ENCODE results near the gene BCR.
"Not testable (repeated sequence)": the region's sequence is repeated elsewhere in the genome, so short reads cannot be mapped to it uniquely, and the experiment has no call there.

Gene BCR

DNA sequence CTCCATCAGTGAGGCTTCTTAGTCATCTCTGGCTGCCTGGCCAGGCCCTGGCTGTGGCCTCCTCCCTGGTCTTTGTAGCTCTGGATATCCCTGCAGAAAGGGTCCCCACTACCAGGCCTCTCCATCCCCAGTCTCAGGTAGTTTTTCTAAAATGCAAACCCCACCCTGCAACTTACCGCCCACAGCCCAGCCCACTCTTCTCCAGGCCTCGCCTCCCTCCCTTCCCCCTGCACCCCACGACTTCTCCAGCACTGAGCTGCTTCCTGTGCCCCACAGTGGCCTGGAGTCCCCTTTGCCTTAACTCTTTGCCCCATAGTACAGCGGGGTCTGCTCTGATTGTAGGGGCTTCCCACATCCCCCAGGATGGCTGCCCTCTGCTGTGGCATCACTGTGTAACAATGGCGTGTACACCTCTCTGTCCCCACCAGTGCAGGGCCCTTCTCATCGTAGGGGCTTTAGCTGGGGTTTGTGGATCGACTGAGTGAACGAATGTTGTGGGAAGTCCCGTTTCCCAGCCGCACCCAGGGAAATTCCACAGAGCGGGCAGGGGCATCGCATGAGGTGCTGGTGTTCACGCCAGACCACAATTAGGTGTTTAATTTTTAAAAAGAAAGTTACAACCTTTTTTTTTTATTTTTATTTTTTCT, 111.6 kb downstream of the BCR start:
- DNase-seq: no peak

DNA sequence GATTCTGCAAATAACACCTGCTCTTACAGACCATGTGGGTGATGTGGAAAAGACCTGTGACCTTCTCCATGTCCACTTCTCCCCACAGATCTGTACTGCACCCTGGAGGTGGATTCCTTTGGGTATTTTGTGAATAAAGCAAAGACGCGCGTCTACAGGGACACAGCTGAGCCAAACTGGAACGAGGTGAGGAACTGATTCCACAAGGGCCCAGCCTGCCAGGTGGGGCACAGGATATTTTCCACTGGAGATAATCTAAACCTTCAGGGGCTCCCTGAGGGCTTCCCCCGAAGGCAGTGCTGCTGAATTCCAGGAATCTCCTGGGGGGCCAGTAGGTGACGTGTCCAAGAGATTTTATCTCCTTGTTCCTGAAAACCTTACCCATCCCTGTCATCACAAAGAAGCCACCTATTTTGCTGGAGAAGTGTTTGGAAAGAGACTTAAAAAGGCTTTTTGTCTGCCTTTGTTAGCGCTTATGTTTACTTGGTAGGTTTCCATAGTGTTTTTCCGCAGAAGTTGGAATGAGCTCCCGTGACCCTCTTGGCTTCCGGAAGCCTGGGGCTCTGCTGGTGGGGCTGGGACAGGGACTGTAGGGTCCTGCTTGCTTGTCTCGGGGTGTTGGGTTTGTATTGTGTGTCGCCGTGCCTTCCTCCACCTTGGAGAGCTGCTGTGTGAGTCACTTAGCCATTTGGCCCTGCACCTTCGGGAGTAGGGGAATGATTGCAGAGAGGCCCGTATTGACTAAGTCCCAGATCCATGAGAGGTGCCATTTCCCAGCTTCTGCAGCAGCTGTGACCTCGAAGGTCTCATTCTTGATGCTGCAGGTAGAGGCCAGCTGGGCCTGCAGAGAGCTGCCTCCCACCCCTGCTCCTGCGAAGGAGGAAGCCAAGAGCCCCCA, 112.4 kb downstream of the BCR start:
- DNase-seq: no peak

DNA sequence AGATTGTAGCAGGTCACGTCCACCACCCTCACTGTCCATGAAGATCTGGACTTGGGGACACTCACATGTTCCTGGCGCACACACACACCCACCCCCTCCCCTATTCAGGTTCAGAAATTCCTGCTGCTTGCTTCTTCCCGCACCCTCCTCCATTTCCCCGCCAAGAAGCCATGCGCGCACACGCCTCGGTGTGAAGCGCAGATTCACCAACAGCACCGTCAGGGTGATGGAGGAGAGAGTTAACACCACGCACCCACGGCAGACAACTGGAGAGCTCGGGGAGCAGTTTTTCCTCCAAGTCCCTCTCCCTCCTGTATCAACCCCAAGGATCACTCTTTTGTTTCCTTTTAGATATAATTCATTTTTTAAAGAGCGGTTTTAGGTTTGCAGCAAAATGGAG, 113.4 kb downstream of the BCR start:
- no peak for DNase-seq

DNA sequence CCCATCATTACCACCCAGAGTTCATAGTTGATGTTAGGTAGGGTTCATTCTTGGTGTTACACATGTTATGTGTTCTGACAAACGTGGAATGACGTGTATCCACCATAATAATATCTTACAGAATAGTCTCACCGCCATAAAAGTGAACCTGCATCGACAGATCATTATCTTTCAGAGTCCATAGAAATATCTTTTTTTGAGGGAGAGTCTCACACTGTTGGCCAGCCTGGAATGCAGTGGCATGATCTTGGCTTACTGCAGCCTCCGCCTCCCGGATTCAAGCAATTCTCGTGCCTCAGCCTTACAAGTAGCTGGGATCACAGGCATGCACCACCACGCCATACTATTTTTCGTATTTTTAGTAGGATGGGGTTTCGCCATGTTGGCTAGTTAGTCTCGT, 113.9 kb downstream of the BCR start:
- DNase-seq: no peak

DNA sequence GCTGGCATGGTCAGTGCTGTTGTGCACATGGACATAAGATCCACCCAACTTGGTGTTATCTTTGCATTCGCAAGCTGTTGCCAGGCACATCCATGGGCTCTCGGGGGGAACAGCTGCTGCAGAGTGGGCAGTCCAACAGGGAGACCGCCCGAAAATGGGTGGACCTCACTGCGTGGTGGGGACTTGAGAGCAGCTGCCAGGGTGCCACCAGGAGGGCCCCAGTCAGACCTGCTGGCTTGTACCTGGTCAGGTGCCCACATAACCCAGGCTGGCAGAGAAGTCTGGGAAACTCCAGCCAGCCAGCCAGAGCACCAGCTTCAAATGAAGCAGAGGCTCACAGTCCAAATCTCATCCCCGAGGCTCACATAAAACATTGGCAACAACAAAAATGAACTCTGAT, 120.2 kb downstream of the BCR start:
- DNase-seq: no peak

DNA sequence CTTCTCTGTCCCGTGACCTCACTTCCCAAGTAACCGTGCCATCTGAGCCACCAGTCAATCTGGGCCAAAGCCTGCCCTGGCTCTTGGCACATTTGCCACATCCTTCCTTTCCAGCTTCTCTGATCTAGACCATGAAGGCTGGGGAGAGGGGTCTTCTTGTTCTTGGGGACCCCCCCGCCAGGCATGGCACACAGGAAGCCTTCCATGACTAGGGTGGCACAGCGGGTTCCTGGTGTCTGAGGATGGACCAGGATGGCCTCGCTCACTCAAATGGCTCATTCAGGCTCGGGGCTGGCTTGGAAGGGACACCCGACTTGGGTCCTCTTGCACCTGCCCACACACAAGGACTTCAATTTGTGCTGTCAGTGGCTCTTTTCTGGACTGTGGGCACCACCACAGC, 121.3 kb downstream of the BCR start:
- no peak for DNase-seq

DNA sequence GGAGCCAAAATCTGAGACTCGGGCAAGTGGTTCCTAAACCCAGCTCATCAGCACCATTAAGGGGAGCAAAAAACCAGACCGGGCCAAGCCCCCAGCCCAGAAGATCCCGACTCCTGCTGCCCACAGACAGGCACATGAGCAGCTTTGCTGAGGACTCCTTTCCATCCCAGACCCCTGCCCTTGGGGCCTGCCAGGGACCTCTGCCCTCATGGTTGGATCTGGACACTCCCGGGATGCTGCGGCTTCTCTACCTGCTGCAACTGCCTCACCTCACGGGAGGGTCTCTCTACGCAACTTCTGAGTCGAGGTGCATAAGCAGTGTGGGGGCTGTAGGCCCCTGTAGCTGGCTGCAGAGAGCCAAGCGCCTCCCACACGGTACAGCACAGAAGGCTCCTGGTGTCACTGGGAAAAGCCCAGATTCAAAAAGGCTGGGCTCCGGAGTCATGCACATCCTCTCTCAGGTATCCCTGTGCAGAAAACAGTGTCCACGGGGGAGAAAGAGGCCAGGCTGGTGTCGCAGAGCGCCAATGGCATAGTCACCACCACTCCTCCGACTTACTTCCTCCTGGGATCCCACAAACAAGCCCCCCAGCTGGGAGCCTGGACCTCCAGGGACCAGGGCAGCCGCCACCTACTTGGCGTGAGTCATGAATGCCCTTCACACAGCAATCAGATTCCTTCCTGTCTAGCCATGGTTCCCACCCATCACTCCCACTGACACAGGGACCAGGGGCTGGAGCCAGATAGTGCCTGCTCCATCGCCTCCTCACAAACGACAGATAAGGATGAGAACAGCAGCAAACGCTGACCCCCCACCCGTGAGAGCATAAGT, 122.1 kb downstream of the BCR start:
- no peak for DNase-seq

DNA sequence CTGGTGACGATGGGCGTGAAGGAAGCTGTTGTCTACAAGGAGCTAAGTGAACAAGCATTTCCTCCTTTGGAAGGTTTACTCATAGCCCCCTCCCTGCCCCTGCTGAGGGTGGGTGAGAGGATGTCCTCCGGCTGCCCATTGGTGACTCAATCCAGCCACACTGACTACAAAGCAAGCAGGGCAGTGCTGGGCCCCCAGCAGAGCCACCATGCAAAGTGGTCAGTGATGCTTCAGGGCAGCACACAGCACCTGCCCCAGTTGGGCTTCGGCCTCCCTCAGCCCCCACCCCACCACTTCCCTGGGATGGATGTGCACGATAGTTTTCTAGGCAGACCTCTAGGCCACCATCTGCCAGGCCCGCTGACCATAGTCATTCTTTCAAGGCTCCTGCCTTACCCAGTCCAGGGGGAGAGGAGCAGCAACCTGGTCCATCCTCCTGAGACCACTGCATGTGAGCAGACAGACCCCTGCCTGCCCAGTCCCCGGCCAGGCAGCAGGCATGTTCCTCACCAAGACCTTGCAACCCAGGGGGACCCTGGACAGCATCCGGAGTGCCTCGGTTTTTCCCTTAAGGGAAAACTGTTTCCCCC, 125.1 kb downstream of the BCR start:
- peak; percentile 6 to 70 for DNase-seq

DNA sequence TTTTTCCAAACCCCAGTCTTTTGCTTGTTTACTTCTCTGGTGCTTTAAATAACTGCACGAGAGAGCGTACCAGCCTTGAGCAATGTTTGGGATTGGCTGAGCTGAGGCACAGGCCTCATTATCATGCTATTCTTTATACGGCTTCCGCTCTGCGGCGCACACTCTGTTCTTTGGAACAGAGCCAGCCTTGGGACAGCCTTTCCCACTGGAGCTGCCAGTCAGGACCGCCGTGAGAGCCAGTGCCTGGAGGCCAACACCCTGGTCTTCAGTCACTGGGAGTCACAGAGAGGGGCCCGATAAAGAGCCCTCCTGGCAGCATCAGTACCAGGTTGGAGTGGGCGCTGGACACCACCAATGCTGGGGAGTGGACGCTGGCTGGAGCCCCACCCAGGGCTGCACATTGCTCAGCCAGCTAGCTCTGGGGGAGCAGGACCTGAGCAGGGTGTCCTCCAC, 125.6 kb downstream of the BCR start:
- DNase-seq: no peak

DNA sequence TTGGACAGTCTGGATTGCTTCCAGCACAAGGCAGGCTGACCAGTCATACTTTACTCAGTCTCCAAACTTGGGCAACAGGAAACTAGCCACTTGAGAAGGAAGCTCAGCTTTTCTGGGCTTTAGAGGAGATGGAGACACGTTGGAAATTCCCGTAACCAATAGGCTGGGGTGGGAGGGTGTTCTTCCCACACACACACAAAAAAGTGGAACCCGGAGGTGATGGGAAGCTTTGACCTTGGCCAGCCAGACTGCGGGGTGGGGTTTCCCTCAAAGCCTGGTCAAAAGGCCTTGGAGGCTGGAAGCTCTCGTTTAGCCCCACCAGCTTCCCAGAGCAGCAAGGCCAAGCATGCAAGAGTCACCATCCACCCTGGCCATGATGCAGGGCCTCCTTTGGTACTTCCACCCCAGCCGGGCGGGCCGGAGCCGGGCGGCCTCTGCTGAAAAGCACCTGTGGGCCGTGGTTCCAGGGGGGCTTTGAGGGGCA, 126.2 kb downstream of the BCR start:
- DNase-seq: peak; percentile 70 to 88

DNA sequence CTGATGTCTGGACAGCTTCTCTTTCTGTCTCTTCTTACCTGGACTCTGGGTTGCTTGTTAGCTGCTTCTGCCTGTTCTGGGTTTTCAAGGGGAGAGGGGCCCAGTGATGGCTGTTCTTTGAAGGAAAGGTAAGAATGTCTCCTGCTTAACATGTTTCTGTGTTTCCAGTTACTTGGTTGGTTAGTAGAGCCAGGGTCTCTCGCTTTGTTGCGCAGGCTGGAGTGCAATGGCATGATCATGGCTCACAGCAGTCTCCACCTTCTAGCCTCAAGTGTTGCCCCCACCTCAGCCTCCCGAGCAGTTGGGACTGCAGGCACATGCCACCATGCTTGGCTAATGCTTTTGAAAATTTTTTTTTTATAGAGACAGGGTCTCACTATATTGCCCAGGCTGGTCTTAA, 126.6 kb downstream of the BCR start:
- DNase-seq: no peak

DNA sequence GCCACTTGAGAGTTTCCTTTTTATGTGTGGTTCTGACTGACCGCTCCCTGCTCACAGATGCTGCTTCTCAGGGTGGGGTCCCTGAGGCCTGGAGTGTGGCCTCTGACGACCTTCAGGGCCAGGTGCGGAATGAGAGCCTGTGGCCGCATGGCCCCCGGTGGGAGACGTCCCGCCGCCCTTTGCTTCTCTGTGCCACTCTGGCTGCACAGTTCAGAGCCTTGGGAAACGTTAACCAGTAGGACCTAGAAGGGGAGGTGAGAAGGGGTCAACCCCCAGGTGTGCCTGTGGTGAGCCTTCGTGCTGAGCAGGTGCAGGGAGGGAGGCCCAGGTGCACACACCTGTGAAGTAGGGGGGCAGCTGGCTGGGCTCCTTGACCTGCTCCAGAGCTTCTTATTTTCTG, 127.2 kb downstream of the BCR start:
- not testable (repeated sequence) for DNase-seq

DNA sequence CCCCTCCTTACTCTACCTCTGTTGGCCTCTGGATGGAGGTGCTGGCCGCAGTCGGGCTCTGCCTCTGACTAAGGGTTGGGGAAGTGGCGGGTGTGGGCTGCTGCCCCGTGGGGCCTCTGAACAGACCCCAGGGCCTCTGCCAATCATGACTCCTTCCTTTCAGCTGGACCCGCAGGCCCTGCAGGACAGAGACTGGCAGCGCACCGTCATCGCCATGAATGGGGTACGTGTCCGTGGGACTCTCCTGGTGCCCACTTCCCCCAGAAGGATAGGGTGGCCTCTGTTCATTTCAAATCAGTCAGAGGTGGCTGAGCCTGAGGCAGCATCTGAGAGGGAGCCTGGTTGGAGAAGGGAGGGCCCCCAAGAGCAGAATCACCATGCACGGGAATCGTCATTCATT, 129.0 kb downstream of the BCR start:
- DNase-seq: not testable (repeated sequence)

DNA sequence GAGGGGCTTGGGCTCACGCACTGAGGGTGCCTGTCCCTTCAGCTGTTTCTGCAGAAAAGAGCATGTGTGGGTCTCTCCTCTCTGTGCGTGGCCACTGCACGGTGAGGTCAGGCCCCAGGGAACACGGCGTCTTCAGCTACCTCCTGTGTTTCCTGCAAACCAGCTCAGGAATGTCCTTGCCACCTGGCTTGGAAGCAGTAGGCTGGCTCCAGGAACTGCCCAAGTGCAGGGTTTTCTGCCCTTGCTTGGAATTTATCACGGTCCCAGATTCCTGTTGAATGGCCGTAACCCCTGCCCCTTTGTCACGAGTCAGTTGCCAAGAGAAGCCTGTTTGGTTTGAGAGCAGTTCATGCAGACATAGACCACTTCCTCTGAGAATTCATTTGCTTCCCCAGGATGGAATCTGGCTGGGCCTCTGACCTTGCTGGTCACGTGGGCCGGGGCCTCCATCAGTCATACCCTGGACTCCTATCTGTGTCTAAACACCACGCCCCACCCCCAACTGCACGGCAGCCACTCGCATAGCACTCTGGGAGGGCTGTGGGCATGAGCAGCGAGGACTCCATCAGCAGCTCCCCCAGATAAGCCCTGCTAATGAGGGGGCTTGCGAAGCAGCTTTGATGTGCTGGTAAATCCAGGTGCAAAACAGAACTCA, 130.3 kb downstream of the BCR start:
- DNase-seq: not testable (repeated sequence)

DNA sequence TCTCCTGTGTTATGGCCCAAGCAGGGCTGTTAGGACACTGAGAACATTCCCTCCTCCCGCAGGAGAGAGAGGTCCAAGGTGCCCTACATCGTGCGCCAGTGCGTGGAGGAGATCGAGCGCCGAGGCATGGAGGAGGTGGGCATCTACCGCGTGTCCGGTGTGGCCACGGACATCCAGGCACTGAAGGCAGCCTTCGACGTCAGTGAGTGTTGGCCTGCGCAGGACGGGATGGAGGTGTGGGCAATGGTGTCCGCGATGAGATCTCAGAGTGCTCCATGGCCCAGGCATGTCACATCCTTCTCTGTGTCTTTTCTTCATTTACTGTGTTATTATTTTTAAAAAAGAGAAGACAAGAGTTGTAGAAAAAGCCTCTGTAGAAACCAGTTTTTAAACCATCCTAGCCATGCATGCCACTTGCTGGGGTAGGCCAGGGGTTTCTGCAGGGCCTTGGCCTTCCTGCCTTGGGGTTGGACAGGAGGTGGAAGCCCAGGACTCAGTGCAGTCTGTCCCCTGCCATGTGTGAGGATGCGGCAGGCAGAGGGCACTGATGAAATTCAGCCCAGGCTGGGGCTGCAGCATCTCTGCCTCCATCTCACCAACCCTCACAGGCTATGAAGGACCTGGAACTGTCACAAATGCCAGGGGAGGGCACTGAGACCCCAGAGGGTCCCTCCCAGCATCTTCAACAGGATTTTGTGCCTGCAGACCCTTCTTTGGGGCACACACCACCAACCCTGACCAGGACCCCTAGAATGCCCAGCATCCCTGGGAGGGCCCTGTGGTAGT, 131.5 kb downstream of the BCR start:
- DNase-seq: not testable (repeated sequence)

DNA sequence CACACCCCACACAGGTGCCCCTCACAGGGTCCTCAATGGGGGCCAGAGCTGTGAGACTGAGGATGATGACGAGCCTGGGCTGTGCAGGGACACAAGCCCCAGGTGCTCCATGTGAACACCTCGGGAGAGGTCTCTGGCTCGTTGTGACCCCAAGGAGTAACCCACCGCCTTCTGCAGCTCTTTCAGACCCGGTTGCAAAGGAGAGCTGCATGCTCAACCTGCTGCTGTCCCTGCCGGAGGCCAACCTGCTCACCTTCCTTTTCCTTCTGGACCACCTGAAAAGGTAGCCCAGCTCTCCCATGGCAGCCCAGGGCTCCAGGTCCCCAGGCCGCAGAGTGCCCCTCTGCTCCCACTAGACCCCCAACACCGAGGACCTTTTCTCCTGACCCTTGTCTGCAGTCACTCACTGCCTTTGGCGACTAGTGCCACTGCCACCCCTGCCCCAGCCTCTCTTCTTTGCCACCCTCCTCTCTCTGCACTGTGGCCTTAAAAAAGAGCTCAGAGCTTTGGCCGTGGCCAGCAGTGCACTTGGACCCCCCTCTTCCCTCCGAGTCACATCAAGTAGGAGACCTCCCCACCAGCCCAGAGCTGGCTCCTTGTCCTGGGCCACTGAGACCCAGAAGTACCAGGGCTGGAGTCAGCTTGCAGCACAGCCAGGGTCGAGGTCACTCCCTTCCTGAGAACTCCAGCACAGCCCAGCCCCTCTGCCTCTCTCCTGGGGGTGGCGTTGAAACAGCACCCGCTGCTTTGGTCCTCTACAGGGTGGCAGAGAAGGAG, 133.7 kb downstream of the BCR start:
- no peak for DNase-seq

DNA sequence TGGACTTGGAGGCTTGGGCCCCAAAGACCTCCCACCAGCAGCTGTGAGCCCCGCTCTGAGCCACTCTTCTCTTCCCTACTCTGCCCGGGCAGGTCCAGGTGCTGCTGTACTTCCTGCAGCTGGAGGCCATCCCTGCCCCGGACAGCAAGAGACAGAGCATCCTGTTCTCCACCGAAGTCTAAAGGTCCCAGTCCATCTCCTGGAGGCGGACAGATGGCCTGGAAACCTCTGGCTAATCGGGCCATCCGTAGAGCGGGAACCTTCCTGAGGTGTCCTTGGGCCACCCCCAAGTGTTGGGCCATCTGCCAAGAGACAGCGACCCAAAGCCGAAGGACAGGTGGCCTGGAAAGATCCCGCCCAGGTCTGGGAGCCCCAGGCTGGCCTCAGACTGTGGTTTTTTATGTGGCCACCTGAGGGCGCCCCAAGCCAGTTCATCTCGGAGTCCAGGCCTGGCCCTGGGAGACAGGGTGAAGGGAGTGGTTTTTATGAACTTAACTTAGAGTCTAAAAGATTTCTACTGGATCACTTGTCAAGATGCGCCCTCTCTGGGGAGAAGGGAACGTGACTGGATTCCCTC, 135.1 kb downstream of the BCR start:
- peak; percentile 38 to 65 for DNase-seq

DNA sequence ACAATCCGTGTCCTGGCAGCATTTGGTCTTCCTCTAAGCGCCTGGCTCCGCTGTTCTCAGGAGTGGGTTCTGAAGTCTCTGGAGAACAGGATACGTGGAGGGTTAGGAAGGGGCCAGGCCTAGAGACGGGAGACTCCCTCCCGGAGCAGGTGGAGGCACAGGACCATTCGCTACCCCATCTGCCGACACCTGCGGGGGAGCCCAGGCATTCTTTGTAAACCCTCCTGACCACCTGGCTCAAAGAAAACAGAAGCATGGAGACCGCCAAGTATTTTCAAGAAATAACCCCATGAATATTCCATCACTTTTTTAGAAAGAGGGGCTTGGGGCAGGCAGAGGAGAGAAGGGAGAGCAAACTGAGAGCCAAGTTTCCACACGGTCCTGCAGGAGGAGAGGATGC, 136.3 kb downstream of the BCR start:
- not testable (repeated sequence) for DNase-seq

DNA sequence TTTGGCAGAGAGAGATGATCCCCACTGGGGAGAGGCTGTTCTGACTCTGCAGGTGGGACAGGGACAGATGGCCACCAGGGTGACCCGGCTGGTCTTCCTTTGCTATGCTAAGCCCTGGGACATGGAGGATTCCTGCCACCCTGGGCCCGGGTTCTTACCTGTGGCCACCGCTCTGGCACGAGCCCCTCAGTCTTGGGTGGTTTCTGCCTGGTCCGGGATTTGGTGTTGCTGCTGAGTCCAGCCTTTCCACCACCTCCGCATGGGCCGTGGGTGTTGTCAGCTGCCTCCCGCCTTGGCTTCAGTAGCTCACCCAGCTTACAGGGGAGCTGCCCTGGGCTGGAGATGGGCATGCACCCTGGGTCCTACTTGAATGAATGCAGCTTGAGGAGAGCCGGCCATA, 138.0 kb downstream of the BCR start:
- DNase-seq: not testable (repeated sequence)

DNA sequence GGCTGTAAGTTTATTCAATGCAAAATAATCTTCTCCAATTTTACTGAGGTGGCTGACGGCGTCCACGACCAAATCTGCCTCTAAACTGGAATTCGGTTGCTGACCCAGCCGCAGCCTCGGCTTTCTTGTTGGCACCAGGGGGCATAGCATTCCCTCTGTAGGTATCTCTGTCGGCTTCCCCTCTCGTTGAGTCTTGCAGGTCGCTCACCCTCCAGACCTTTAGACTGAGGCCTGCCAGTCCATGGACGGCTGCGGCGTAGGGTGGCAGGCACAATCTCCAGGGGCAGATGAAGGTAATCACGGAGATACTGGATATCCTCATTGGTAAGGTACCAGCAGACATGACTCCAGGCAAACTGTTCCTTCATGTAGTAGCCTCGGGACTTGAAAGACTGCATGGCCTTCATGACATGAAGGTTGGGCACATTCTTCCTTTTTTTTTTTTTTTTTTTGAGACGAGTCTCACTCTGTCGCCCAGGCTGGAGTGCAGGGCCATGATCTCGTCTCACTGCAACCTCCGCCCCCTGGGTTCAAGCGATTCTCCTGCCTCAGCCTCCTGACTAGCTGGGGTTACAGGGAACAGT, 142.3 kb downstream of the BCR start:
- not testable (repeated sequence) for DNase-seq

All from inflammatory macrophage (primary cell).